ENCODE measurements around the gene HOXB3.

The HOXB3 gene

GRCh38 chr17:48499735-48500434, 90.2 kb downstream of the HOXB3 start:
- Mint-ChIP-seq H3K4me1 (no peaks in the 10 kb centered on the region), H3K4me3 (no peak overlapping the region), H3K36me3 (no peaks in the 10 kb centered on the region), H3K27me3 (peaks cover 13% of the 10 kb centered on the region), H3K9me3 (no peaks in the 10 kb centered on the region), H3K27ac (no peak overlapping the region)
- no peak for DNase-seq (ENCODE audit: low spot score in 2 of 2)
- ATAC-seq (ENCODE audit: low read depth) = no peak

DNA sequence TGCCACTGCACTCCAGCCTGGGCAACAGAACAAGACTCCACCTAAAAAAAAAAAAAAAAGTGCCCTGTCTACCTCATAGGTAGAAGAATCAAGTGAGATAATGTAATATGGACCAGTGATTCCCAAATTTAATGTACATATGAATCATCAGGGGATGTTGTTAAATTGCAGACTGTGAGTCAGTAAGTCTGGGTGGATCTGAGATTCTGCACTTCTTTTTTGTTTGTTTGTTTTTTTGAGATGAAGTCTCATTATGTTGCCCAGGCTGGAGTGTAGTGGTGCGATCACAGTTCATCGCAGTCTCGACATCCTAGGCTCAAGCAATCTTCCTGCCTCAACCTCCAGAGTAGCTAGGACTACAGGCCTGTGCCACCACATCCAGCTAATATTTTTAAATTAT, 90.8 kb downstream of the HOXB3 start:
- ATAC-seq (ENCODE audit: low read depth) (no peak), DNase-seq (ENCODE audit: low spot score in 2 of 2) (no peak)
- Mint-ChIP-seq H3K4me3 (no peak overlapping the region), H3K4me1 (no peaks in the 10 kb centered on the region), H3K27me3 (peaks cover 16% of the 10 kb centered on the region), H3K9me3 (no peaks in the 10 kb centered on the region), H3K36me3 (no peaks in the 10 kb centered on the region), H3K27ac (no peak overlapping the region)

Measured in memory B cell (primary cell).